GM23338 (cell line): ENCODE results near the gene SESN3. TPM values are rescaled to one million over a fixed set of nuclear protein-coding genes. Genes with fewer than 3 reads are reported as not detected.

Source experiments
- ATAC-seq: fragments of 200-7000 bp; cut with Tn5 transposase; 3 replicates; pipeline ENCODE4 v1.9.1; 2020
- DNase-seq: peaks from one replicate; pipeline ENCODE4 v3.0.0-alpha.2; 2015; ENCODE audit warnings: low spot score
- H2AFZ ChIP-seq: fragments of 200-600 bp; sonication (generic); 2 replicates; pipeline ENCODE4 v1.8.0; 2016; ENCODE audit warnings: antibody characterized with exemption, mild to moderate bottlenecking, moderate library complexity
- H3F3A ChIP-seq: fragments of 200-600 bp; sonication (generic); replicated peaks from 2 replicates; pipeline ENCODE4 v1.8.0; 2017; ENCODE audit warnings: antibody characterized with exemption, mixed run types, low read depth
- H3K27ac ChIP-seq: fragments of 200-600 bp; sonication (generic); 2 replicates; pipeline ENCODE4 v1.6.1; 2016; ENCODE audit warnings: low read depth
- H3K27me3 ChIP-seq: fragments of 200-600 bp; sonication (generic); 2 replicates; pipeline ENCODE4 v1.8.0; 2016; ENCODE audit warnings: mild to moderate bottlenecking, mixed run types, moderate library complexity; ENCODE audit not compliant: insufficient read depth
- H3K36me3 ChIP-seq: fragments of 200-600 bp; sonication (generic); 2 replicates; pipeline ENCODE4 v1.8.0; 2016; ENCODE audit warnings: mild to moderate bottlenecking; ENCODE audit not compliant: insufficient read depth
- H3K4me1 ChIP-seq: fragments of 200-600 bp; sonication (generic); 2 replicates; pipeline ENCODE4 v1.8.0; 2016; ENCODE audit warnings: mild to moderate bottlenecking, moderate library complexity; ENCODE audit not compliant: insufficient read depth
- H3K4me2 ChIP-seq: fragments of 200-600 bp; sonication (generic); 2 replicates; pipeline ENCODE4 v1.7.1; 2017; ENCODE audit warnings: mixed run types
- H3K4me3 ChIP-seq: fragments of 200-600 bp; sonication (generic); 2 replicates; pipeline ENCODE4 v1.6.1; 2016; ENCODE audit warnings: mixed run types
- H3K79me2 ChIP-seq: fragments of 200-600 bp; sonication (generic); replicated peaks from 2 replicates; pipeline ENCODE4 v1.8.0; 2017; ENCODE audit warnings: mild to moderate bottlenecking; ENCODE audit not compliant: insufficient read depth
- H3K9me2 ChIP-seq: fragments of 200-600 bp; sonication (generic); 2 replicates; pipeline ENCODE4 v1.8.0; 2017; ENCODE audit not compliant: insufficient read depth
- H4K20me1 ChIP-seq: fragments of 200-600 bp; sonication (generic); replicated peaks from 2 replicates; pipeline ENCODE4 v1.8.0; 2017; ENCODE audit warnings: mild to moderate bottlenecking; ENCODE audit not compliant: insufficient read depth
- H3K27ac Mint-ChIP-seq: 2 replicates; pipeline ENCODE4 v1.8.0; 2020; ENCODE audit warnings: inconsistent platforms, mild to moderate bottlenecking, moderate library complexity, mixed read lengths
- H3K27me3 Mint-ChIP-seq: 3 replicates; pipeline ENCODE4 v1.8.0; 2022; ENCODE audit warnings: low read depth, mild to moderate bottlenecking, moderate library complexity, mixed read lengths, inconsistent platforms; ENCODE audit not compliant: insufficient read depth, poor library complexity
- H3K36me3 Mint-ChIP-seq: 3 replicates; pipeline ENCODE4 v1.8.0; 2021; ENCODE audit warnings: low read depth, mild to moderate bottlenecking, inconsistent platforms, moderate library complexity, mixed read lengths
- H3K4me1 Mint-ChIP-seq: 3 replicates; pipeline ENCODE4 v1.8.0; 2020; ENCODE audit warnings: mild to moderate bottlenecking, inconsistent platforms, mixed read lengths
- H3K4me3 Mint-ChIP-seq: 3 replicates; pipeline ENCODE4 v1.8.0; 2021; ENCODE audit warnings: moderate library complexity, mild to moderate bottlenecking, inconsistent platforms, mixed read lengths
- H3K9me3 Mint-ChIP-seq: 3 replicates; pipeline ENCODE4 v1.8.0; 2020; ENCODE audit warnings: moderate library complexity, mild to moderate bottlenecking, inconsistent platforms, mixed read lengths
- CREB1 ChIP-seq: fragments of 250-450 bp; sonication (Bioruptor Pico); IDR thresholded peaks from 2 replicates; pipeline ENCODE4 v1.5.0; 2020; ENCODE audit warnings: low read depth, mild to moderate bottlenecking, moderate library complexity
- JUNB ChIP-seq: IDR thresholded peaks from one replicate; pipeline ENCODE4 v1.6.1; 2016; ENCODE audit warnings: antibody characterized with exemption; ENCODE audit not compliant: unreplicated experiment
- POLR2AphosphoS5 ChIP-seq: IDR thresholded peaks from 2 replicates; pipeline ENCODE4 v1.6.1; 2016; ENCODE audit warnings: antibody characterized with exemption, low read depth
- STAT1 ChIP-seq: IDR thresholded peaks from one replicate; pipeline ENCODE4 v1.6.1; 2016; ENCODE audit warnings: antibody characterized with exemption; ENCODE audit not compliant: unreplicated experiment
- ZNF114 ChIP-seq: fragments of 250-450 bp; sonication (Bioruptor Pico); IDR thresholded peaks from 2 replicates; pipeline ENCODE4 v1.5.0; 2020; ENCODE audit warnings: mild to moderate bottlenecking, moderate library complexity
- ZNF331 ChIP-seq: fragments of 250-450 bp; sonication (Bioruptor Pico); IDR thresholded peaks from 2 replicates; pipeline ENCODE4 v1.5.0; 2020; ENCODE audit warnings: low read depth, mild to moderate bottlenecking, moderate library complexity
- polyA plus RNA-seq: library from polyadenylated mRNA; unstranded; fragments of >200 nt; fragmentation: Nextera tagmentation; extraction: Ambion mirVana; gene quantifications from 2 replicates; pipeline ENCODE4 v1.2.1, GENCODE V29; 2016
- total RNA-seq: library from RNA; depleted of rRNA; stranded (reverse); fragments of >200 nt; shearing (Covaris generic); gene quantifications from 2 replicates; pipeline ENCODE4 v1.2.3, GENCODE V29; 2014
- TF ChIP-seq, protein P1 (sequence below): fragments of 250-450 bp; sonication (Bioruptor Pico); IDR thresholded peaks from 2 replicates; pipeline ENCODE4 v1.5.0; 2020; ENCODE audit warnings: mild to moderate bottlenecking, moderate library complexity
- TF ChIP-seq, protein P2 (sequence below), 2 experiments: fragments of 200-600 bp in 1 of 2; sonication (generic) in 1 of 2; conservative IDR thresholded peaks; 2 replicates each; pipeline versions ENCODE4 v1.5.1 to v1.6.1; 2016 to 2017; ENCODE audit warnings: antibody characterized with exemption in 2 of 2, low read depth in 2 of 2, mild to moderate bottlenecking in 2 of 2, moderate library complexity in 1 of 2
- TF ChIP-seq, protein P3 (sequence below): IDR thresholded peaks from 2 replicates; pipeline ENCODE4 v1.6.1; 2016; ENCODE audit warnings: antibody characterized with exemption

The SESN3 gene
- total and polyA plus RNA-seq, 2 experiments from 2014 or later: 5.5 to 30.5 TPM

- no peak overlapping the region for H3K27ac ChIP-seq
- Mint-ChIP-seq H3K4me3 (no peak overlapping the region), H3K4me1 (no peaks in the 10 kb centered on the region), H3K27me3 (peaks cover 2% of the 10 kb centered on the region), H3K36me3 (no peaks in the 10 kb centered on the region), H3K9me3 (no peaks in the 10 kb centered on the region), H3K27ac (no peak overlapping the region)
- H3K27me3 ChIP-seq: no peaks in the 10 kb centered on the region
- no peaks in the 10 kb centered on the region for H3K4me1 ChIP-seq
- no peak overlapping the region for H3K4me3 ChIP-seq
- no peak overlapping the region for H3K4me2 ChIP-seq
- no peaks in the 10 kb centered on the region for H3K9me2 ChIP-seq
- no peaks in the 10 kb centered on the region for H3K79me2 ChIP-seq
- no peaks in the 10 kb centered on the region for H3F3A ChIP-seq
- DNase-seq (no peak), ATAC-seq (no peak)
- 0 out of 2 replicates have a peak, but pooled peaks cover 2% of the 10 kb centered on the region for H4K20me1 ChIP-seq
- TF ChIP-seq, protein P1, sequence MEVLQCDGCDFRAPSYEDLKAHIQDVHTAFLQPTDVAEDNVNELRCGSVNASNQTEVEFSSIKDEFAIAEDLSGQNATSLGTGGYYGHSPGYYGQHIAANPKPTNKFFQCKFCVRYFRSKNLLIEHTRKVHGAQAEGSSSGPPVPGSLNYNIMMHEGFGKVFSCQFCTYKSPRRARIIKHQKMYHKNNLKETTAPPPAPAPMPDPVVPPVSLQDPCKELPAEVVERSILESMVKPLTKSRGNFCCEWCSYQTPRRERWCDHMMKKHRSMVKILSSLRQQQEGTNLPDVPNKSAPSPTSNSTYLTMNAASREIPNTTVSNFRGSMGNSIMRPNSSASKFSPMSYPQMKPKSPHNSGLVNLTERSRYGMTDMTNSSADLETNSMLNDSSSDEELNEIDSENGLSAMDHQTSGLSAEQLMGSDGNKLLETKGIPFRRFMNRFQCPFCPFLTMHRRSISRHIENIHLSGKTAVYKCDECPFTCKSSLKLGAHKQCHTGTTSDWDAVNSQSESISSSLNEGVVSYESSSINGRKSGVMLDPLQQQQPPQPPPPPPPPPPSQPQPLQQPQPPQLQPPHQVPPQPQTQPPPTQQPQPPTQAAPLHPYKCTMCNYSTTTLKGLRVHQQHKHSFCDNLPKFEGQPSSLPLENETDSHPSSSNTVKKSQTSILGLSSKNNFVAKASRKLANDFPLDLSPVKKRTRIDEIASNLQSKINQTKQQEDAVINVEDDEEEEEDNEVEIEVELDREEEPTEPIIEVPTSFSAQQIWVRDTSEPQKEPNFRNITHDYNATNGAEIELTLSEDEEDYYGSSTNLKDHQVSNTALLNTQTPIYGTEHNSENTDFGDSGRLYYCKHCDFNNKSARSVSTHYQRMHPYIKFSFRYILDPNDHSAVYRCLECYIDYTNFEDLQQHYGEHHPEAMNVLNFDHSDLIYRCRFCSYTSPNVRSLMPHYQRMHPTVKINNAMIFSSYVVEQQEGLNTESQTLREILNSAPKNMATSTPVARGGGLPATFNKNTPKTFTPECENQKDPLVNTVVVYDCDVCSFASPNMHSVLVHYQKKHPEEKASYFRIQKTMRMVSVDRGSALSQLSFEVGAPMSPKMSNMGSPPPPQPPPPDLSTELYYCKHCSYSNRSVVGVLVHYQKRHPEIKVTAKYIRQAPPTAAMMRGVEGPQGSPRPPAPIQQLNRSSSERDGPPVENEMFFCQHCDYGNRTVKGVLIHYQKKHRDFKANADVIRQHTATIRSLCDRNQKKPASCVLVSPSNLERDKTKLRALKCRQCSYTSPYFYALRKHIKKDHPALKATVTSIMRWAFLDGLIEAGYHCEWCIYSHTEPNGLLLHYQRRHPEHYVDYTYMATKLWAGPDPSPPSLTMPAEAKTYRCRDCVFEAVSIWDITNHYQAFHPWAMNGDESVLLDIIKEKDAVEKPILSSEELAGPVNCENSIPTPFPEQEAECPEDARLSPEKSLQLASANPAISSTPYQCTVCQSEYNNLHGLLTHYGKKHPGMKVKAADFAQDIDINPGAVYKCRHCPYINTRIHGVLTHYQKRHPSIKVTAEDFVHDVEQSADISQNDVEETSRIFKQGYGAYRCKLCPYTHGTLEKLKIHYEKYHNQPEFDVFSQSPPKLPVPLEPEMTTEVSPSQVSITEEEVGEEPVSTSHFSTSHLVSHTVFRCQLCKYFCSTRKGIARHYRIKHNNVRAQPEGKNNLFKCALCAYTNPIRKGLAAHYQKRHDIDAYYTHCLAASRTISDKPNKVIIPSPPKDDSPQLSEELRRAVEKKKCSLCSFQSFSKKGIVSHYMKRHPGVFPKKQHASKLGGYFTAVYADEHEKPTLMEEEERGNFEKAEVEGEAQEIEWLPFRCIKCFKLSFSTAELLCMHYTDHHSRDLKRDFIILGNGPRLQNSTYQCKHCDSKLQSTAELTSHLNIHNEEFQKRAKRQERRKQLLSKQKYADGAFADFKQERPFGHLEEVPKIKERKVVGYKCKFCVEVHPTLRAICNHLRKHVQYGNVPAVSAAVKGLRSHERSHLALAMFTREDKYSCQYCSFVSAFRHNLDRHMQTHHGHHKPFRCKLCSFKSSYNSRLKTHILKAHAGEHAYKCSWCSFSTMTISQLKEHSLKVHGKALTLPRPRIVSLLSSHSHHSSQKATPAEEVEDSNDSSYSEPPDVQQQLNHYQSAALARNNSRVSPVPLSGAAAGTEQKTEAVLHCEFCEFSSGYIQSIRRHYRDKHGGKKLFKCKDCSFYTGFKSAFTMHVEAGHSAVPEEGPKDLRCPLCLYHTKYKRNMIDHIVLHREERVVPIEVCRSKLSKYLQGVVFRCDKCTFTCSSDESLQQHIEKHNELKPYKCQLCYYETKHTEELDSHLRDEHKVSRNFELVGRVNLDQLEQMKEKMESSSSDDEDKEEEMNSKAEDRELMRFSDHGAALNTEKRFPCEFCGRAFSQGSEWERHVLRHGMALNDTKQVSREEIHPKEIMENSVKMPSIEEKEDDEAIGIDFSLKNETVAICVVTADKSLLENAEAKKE: no peak
- H2AFZ ChIP-seq: no peak overlapping the region
- no peaks in the 10 kb centered on the region for H3K36me3 ChIP-seq
Observed at GRCh38 chr11:95135880-95136279, 95.1 kb downstream of the SESN3 start.

DNA sequence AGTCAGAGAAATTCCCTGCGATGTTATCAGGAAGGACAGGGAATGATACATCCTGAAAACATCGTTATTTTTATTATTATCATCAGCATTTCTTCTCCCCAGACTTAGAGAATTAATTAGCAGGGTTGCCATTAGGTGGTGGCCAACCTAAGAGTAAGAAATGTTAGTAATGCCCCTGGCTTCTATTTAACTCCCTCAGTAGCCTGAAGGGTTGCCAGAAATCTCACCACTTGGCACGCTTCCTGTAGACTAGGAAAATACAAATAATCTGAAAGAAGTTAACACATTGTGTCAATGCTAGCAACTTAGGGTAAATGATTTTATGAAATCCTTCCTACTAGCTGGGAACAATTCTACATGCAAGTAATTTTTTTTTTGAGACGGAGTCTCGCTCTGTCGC, 95.8 kb downstream of the SESN3 start:
- Mint-ChIP-seq H3K4me1 (no peaks in the 10 kb centered on the region), H3K27me3 (peaks cover 2% of the 10 kb centered on the region), H3K4me3 (no peak overlapping the region), H3K36me3 (no peaks in the 10 kb centered on the region), H3K27ac (no peak overlapping the region), H3K9me3 (no peaks in the 10 kb centered on the region)
- H3K4me3 ChIP-seq: no peak overlapping the region
- no peak overlapping the region for H3K27ac ChIP-seq
- H3K9me2 ChIP-seq: no peaks in the 10 kb centered on the region
- no peaks in the 10 kb centered on the region for H3K79me2 ChIP-seq
- H2AFZ ChIP-seq: no peak overlapping the region
- H3K27me3 ChIP-seq: no peaks in the 10 kb centered on the region
- no peaks in the 10 kb centered on the region for H3K4me1 ChIP-seq
- no peak for DNase-seq
- no peak for ATAC-seq
- no peaks in the 10 kb centered on the region for H3K36me3 ChIP-seq
- 0 out of 2 replicates have a peak, but pooled peaks cover 2% of the 10 kb centered on the region for H4K20me1 ChIP-seq
- H3K4me2 ChIP-seq: no peak overlapping the region
- TF ChIP-seq CREB1 (CRISPR knock-in tag) (no peak), STAT1 (no peak), ZNF331 (no peak), ZNF114 (no peak), JUNB (no peak), POLR2AphosphoS5 (no peak)
- TF ChIP-seq, protein P2, sequence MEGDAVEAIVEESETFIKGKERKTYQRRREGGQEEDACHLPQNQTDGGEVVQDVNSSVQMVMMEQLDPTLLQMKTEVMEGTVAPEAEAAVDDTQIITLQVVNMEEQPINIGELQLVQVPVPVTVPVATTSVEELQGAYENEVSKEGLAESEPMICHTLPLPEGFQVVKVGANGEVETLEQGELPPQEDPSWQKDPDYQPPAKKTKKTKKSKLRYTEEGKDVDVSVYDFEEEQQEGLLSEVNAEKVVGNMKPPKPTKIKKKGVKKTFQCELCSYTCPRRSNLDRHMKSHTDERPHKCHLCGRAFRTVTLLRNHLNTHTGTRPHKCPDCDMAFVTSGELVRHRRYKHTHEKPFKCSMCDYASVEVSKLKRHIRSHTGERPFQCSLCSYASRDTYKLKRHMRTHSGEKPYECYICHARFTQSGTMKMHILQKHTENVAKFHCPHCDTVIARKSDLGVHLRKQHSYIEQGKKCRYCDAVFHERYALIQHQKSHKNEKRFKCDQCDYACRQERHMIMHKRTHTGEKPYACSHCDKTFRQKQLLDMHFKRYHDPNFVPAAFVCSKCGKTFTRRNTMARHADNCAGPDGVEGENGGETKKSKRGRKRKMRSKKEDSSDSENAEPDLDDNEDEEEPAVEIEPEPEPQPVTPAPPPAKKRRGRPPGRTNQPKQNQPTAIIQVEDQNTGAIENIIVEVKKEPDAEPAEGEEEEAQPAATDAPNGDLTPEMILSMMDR (conservative IDR thresholded peaks at IDR 0.05; ENCODE audit: low read depth in 2 of 2): no peak
- TF ChIP-seq, protein P3, sequence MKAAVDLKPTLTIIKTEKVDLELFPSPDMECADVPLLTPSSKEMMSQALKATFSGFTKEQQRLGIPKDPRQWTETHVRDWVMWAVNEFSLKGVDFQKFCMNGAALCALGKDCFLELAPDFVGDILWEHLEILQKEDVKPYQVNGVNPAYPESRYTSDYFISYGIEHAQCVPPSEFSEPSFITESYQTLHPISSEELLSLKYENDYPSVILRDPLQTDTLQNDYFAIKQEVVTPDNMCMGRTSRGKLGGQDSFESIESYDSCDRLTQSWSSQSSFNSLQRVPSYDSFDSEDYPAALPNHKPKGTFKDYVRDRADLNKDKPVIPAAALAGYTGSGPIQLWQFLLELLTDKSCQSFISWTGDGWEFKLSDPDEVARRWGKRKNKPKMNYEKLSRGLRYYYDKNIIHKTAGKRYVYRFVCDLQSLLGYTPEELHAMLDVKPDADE: no peak
- H3F3A ChIP-seq: no peaks in the 10 kb centered on the region
